Stimulated activated CD8-positive, alpha-beta memory T cell treated with anti-CD3 and anti-CD28 coated beads, Interleukin-12 subunit alpha, Interleukin-12 subunit beta, amount 100 ng/mL, for 4 hours (primary cell): ENCODE measurements around the gene CIC.
"Not testable (repeated sequence)": the region's sequence is repeated elsewhere in the genome, so short reads cannot be mapped to it uniquely, and the experiment has no call there.

Experiments used
- DNase-seq: peaks from one replicate; pipeline ENCODE4 v3.0.0-alpha.2; 2020; ENCODE audit warnings: low read depth

The CIC gene

DNA sequence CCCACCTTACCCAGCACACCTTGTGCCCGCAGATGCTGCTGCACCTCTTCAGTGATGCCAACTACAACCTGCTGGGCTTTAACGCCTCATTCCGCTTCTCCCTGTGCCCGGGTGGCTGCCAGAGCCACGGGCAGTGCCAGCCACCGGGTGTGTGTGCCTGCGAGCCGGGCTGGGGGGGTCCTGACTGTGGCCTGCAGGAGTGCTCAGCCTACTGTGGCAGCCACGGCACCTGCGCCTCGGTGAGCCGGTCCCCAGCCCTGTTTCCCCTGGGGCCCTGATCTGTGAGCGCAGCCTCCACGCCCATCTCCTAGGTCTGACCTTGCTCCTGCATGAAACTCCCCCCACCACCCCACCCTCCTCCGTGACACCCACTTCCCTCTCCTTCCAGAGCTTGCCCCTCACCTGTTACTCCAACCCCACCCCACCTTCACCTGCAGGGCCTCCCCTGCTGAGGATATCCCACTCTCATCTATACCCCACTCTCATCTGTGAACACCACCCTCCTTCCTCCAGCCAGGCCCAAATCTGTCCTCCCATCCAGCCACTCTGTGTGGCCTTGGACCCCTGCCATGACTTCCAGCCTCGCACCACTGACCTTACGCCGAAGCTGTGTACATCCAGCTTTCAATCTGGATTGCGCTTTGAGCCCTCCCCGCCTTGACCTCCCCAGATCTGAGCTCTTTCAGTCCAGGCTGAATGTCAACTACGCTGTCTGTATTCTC is 65.1 kb downstream of the CIC start:
- no peak for DNase-seq

DNA sequence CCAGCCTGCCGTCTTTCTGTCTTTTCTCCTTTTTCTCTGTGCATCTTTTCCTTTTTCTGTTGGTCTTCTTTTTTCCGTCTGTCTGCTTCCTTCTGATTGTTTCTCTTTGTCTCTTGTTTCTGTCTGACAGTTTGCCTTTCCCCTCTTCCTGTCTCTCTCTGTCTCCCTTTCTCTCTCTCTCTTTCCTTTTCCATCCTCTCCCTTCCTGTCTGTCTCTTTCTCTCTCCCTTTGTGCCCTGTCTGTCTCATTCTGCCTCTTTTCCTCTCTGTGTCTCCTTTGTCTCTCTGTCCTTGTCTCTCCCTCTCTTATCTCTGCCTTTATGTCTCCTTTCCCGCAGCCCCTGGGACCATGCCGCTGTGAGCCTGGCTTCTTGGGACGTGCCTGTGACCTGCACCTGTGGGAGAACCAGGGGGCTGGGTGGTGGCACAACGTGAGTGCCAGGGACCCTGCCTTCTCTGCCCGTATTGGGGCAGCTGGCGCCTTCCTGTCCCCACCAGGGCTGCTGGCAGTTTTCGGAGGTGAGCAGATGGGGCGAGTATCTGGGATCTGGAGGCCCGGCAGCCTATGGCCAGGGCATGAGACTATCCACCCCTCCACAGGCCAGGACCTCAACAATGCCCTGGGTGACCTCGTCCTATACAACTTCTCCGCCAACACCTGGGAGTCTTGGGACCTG is 65.8 kb downstream of the CIC start:
- no peak for DNase-seq

DNA sequence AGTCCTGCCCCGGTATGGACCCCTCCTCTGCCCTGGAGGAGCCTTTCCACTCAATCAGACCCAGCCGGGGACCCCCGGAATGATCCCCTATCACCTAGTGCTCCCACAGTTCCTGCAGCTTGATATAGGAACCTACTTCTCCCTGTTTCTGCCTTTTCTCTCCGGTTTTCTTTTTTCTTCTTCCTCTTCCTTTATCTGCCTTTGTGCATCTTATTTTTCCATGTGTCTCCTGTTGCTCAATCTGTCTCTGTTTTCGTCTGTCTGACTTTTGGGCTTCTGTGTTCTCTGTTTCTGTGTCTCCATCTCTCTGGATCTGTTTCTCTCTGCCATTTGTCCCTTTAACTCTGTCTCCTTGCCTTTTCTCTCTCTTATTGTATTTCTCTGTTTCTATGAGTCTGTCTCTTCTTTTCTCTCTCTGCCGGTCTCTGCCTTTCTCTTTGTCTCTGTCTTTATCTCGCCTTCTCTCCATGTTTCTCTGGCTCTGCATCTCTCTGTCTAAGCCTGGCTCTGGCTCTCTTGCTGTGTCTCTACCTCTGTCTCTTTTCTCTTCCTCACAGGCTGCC is 66.4 kb downstream of the CIC start:
- DNase-seq = no peak

DNA sequence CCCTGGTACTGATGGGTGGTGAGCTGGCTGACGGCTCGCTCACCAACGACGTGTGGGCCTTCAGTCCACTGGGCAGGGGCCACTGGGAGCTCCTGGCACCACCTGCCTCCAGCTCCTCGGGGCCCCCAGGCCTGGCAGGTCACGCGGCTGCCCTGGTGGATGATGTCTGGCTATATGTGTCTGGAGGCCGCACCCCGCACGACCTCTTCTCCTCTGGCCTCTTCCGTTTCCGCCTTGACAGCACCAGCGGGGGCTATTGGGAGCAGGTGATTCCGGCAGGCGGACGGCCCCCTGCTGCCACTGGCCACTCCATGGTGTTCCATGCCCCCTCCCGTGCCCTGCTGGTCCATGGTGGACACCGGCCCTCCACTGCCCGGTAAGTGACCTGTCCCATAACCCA is 66.9 kb downstream of the CIC start:
- DNase-seq = no peak

DNA sequence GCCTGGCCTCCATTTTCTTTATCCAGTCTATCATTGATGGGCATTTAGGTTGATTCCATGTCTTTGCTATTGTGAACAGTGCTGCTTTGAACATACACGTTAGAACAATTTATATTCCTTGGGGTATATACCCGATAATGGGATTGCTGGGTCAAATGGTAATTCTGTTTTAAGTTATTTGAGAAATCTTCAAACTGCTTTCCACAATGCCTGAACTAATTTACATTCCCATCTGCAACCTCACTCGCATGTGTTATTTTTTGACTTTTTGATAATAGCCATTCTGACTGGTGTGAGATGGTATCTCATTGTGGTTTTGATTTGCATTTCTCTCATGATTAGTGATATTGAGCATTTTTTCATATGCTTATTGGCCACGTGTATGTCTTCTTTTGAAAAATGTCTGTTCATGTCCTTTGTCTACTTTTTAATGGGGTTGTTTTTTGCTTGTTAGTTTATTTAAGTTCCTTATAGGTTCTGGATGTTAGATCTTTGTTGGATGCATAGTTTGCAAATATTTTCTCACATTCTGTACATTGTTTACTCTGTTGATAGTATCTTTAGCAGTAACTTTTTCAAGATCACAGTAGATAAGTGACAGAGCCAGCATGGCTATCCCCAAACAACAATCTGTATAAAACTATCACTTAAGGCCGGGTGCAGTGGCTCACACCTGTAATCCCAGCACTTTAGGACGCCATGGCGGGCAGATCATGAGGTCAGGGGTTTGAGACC is 70.2 kb downstream of the CIC start:
- DNase-seq = not testable (repeated sequence)

DNA sequence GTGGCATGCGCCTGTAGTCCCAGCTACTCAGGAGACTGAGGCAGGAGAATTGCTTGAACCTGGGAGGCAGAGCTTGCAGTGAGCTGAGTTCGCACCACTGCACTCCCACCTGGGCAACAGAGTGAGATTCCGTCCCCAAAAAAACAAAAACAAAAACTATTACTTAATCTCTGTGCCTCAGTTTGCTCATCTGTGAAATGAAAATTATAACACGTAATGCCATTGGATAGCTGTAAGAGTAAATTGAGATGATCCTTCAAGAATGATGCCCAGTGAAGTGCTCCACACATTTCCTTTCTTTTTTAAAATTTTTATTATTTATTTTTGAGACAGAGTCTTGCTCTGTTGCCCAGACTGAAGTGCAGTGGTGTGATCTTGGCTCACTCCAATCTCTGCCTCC is 70.9 kb downstream of the CIC start:
- not testable (repeated sequence) for DNase-seq

DNA sequence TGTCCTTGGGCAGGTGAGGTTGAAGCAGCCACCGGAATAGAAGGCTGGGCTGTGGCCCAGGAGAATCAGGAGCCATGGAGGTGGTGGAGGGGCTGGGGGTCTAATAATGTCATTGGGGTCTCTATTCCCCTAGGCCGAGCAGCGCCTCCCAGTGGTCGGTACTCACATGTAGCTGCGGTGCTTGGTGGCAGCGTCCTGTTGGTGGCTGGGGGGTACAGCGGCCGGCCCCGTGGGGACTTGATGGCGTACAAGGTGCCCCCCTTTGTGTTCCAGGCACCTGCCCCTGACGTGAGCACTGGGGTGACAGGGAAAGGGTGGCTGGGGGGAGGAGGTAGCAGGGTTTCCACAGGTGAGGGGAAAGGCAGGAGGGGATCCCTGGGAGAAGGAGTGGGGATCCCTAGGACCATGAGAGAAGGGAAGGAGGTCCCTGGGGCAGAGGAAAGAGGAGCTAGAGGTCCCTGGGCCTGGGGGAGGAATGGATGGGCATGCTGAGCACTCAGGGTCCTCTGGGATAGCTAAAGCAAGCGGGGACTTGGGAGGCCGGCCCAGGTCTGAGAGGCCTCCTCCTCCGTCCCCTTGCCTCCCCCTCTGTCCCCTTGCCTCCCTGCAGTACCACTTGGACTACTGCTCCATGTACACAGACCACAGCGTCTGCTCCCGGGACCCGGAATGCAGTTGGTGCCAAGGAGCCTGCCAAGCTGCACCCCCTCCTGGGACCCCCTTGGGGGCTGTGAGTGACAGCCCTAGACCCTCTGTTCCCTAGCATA is 74.5 kb downstream of the CIC start:
- DNase-seq = no peak

DNA sequence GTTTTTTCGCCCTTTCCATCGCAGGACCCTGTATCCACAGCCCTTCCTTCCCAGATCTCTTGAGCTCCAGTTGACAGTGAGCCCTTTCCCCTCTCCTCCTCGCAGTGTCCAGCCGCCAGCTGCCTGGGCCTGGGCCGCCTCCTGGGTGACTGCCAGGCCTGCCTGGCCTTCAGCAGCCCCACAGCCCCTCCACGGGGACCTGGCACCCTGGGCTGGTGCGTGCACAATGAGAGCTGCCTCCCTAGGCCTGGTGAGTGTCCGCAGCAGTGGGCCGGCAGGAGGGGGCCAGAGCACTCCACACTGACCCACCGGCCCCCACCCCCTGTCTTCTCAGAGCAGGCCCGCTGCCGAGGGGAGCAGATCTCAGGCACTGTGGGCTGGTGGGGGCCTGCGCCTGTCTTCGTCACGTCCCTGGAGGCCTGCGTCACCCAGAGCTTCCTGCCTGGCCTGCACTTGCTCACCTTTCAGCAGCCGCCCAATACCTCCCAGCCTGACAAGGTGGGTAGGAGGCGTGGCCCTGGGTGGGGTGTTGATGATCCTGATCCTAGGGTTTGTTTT is 75.4 kb downstream of the CIC start:
- DNase-seq = no peak
